CD4-positive, CD25-positive, alpha-beta regulatory T cell (primary cell): ENCODE measurements around the gene LDLRAP1. TPM values are rescaled to one million over a fixed set of nuclear protein-coding genes. Genes with fewer than 3 reads are reported as not detected.

Experiments
- ATAC-seq, 2 donors: fragments of 150-1000 bp; cut with Tn5 transposase; one replicate each; pipeline ENCODE4 v1.10.0; 2021; ENCODE audit warnings: low read depth in 2 of 2, moderate number of reproducible peaks in 2 of 2, moderate library complexity in 1 of 2
- DNase-seq, 3 donors: peaks; one replicate each; pipeline versions ENCODE4 v3.0.0 to v3.0.0-alpha.2; 2012 to 2022; ENCODE audit warnings: mixed read lengths in 1 of 3
- H3K27ac ChIP-seq: one replicate; pipeline ENCODE4 v1.7.0; 2013; ENCODE audit warnings: mild to moderate bottlenecking, low read length; ENCODE audit not compliant: insufficient read depth, poor library complexity, severe bottlenecking
- H3K27me3 ChIP-seq: one replicate; pipeline ENCODE4 v1.7.0; 2013; ENCODE audit warnings: low read length; ENCODE audit not compliant: control insufficient read depth, insufficient read depth
- H3K36me3 ChIP-seq: one replicate; pipeline ENCODE4 v1.7.0; 2013; ENCODE audit warnings: mild to moderate bottlenecking, low read length, moderate library complexity; ENCODE audit not compliant: control insufficient read depth, insufficient read depth
- H3K4me1 ChIP-seq: 2 replicates; pipeline ENCODE4 v1.7.0; 2013; ENCODE audit warnings: mild to moderate bottlenecking, low read length; ENCODE audit not compliant: insufficient read depth, control insufficient read depth, poor library complexity, severe bottlenecking
- H3K4me3 ChIP-seq: one replicate; pipeline ENCODE4 v1.7.0; 2013; ENCODE audit warnings: low read depth, mild to moderate bottlenecking, low read length, moderate library complexity
- H3K9me3 ChIP-seq, 2 experiments: 1 replicate in 1 of 2; 2 replicates in 1 of 2; pipeline ENCODE4 v1.7.0; 2013; ENCODE audit warnings: low read length in 2 of 2, mild to moderate bottlenecking in 1 of 2, moderate library complexity in 1 of 2; ENCODE audit not compliant: control insufficient read depth in 2 of 2
- H3K27ac Mint-ChIP-seq, 3 donors: one replicate each; pipeline ENCODE4 v1.8.0; 2020 to 2022; ENCODE audit warnings: mild to moderate bottlenecking in 3 of 3, mixed read lengths in 3 of 3, moderate library complexity in 2 of 3
- H3K27me3 Mint-ChIP-seq: one replicate; pipeline ENCODE4 v1.8.0; 2022; ENCODE audit warnings: mild to moderate bottlenecking, mixed read lengths
- H3K36me3 Mint-ChIP-seq: one replicate; pipeline ENCODE4 v1.8.0; 2020; ENCODE audit warnings: mixed read lengths
- H3K4me1 Mint-ChIP-seq, 4 donors: one replicate each; pipeline ENCODE4 v1.8.0; 2020 to 2022; ENCODE audit warnings: mixed read lengths in 4 of 4, mild to moderate bottlenecking in 1 of 4
- H3K4me3 Mint-ChIP-seq, 4 donors: one replicate each; pipeline ENCODE4 v1.8.0; 2020 to 2022; ENCODE audit warnings: mild to moderate bottlenecking in 4 of 4, mixed read lengths in 4 of 4, moderate library complexity in 3 of 4
- H3K9me3 Mint-ChIP-seq, 7 donors: one replicate each; pipeline ENCODE4 v1.8.0; 2020 to 2022; ENCODE audit warnings: mixed read lengths in 7 of 7, mild to moderate bottlenecking in 3 of 7, moderate library complexity in 2 of 7
- polyA plus RNA-seq, 4 donors: library from polyadenylated mRNA; unstranded; fragments of 300-500 nt; fragmentation: Illumina TruSeq; gene quantifications; one replicate each; pipeline ENCODE4 v1.2.3, GENCODE V29; 2021
- total RNA-seq: library from RNA; stranded (reverse); gene quantifications from one replicate; pipeline ENCODE4 v1.2.3, GENCODE V29; 2022

The LDLRAP1 gene
- total and polyA plus RNA-seq, 5 donors from 2014 or later, result 98.7 to 326 (median 236) TPM

DNA sequence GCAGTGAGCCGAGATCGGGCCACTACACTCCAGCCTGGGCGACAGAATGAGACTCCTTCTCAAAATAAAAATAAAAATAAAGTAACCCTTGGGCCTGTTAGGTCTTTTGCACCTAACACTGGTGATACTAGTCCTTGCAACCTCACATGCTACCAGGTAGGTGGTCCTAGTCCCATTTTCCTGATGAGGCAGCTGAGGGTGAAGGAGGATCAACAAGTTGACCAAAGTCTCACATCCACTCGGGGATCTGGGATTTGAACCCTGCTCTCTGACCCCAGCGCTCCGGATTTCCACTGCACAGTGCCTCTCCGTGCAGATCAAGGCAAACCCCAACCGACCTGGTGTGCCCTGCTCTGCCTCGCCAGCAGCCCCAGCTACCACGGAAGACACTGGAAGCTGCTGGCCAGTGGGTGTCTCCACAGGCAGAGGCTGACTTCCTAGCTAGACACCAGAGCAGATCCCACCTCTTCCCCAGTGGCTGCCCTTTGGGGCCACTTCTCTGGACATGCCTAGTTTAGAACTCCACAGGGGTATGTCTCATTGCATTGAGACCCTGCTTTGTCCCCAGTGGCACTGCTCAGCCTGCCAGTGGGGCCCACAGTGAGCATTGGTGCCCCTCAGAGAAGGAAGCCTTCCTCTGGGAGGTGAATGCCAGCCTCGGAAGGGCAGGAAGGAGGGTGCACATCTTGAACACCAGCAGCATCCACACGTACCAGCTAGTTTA lies 27.6 kb downstream of the LDLRAP1 start:
- H3K4me3 ChIP-seq, result no peak overlapping the region
- no peak overlapping the region for H3K4me3 Mint-ChIP-seq
- H3K27ac Mint-ChIP-seq, result peak overlapping the region in 1 of 3 donors; percentile 59
- DNase-seq (no peak), ATAC-seq (no peak)
- H3K4me1 ChIP-seq, result peaks cover 35% of the 10 kb centered on the region
- no peak overlapping the region for H3K27ac ChIP-seq
- H3K9me3 ChIP-seq, result no peaks in the 10 kb centered on the region
- H3K27me3 ChIP-seq, result no peaks in the 10 kb centered on the region
- H3K36me3 Mint-ChIP-seq, result peaks cover 13% of the 10 kb centered on the region
- H3K4me1 Mint-ChIP-seq, result peaks cover 8 to 73% (median 21%) of the 10 kb centered on the region in 4 donors
- no peaks in the 10 kb centered on the region for H3K27me3 Mint-ChIP-seq
- H3K36me3 ChIP-seq, result peaks cover 18% of the 10 kb centered on the region
- no peaks in the 10 kb centered on the region for H3K9me3 Mint-ChIP-seq

DNA sequence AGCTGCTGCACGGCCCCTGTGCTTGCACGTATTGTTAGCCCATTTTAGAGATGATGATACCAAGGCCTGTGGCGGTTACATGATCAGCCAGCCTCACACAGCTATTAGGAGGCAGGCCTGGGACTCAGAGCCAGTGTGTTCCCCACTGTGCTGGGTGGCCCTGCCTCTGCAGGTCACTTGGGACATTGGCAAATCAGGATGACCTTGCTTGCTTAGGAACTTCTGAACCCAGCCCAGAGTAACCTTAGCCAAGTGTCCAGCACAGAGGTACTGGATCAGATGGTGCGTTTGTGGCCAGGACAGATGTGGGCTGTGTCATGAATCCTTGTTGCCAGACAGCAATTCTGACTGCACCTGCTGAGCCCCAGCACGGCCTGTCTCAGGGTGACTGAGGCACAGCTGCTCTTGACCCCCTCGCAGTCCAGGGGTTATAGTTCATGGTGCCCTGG lies 28.1 kb downstream of the LDLRAP1 start:
- H3K4me3 Mint-ChIP-seq, result no peak overlapping the region
- DNase-seq (no peak), ATAC-seq (no peak)
- Histone ChIP-seq H3K27me3 (no peaks in the 10 kb centered on the region), H3K9me3 (no peaks in the 10 kb centered on the region), H3K4me1 (peaks cover 29% of the 10 kb centered on the region), H3K4me3 (no peak overlapping the region), H3K27ac (no peak overlapping the region), H3K36me3 (peaks cover 18% of the 10 kb centered on the region)
- H3K27me3 Mint-ChIP-seq, result no peaks in the 10 kb centered on the region
- no peaks in the 10 kb centered on the region for H3K9me3 Mint-ChIP-seq
- H3K4me1 Mint-ChIP-seq, result peaks cover 5 to 67% (median 18%) of the 10 kb centered on the region in 4 donors
- peak overlapping the region in 1 of 3 donors; percentile 59 for H3K27ac Mint-ChIP-seq
- peaks cover 7% of the 10 kb centered on the region for H3K36me3 Mint-ChIP-seq

DNA sequence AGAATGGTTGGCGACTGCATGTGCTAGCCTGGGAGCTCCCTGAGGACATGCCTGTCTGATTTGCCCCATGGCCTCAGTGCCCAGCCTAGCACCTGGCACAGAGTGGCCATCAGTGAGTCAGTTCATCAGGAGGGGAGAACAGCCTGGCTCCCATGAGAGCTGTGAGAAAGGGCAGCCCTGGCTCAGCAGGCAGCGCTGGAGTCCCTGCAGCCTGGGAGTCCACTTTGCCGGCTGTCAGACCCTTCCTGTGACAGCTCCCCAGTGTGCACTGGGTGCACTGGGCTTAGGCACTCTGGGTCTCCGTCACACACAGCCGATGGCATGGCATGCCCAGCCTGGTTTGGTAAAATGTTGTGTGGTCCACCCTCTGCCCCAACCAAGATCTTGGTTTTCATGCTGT lies 28.7 kb downstream of the LDLRAP1 start:
- Histone ChIP-seq H3K36me3 (peaks cover 12% of the 10 kb centered on the region), H3K4me3 (no peak overlapping the region), H3K27me3 (no peaks in the 10 kb centered on the region), H3K9me3 (no peaks in the 10 kb centered on the region), H3K27ac (no peak overlapping the region), H3K4me1 (peaks cover 24% of the 10 kb centered on the region)
- Mint-ChIP-seq H3K4me3 (no peak overlapping the region), H3K9me3 (no peaks in the 10 kb centered on the region), H3K4me1 (peaks cover 5 to 61% (median 18%) of the 10 kb centered on the region in 4 donors), H3K27me3 (no peaks in the 10 kb centered on the region), H3K36me3 (peaks cover 6% of the 10 kb centered on the region), H3K27ac (peak overlapping the region in 2 of 3 donors; percentile 26 to 62)
- DNase-seq (no peak), ATAC-seq (no peak)

DNA sequence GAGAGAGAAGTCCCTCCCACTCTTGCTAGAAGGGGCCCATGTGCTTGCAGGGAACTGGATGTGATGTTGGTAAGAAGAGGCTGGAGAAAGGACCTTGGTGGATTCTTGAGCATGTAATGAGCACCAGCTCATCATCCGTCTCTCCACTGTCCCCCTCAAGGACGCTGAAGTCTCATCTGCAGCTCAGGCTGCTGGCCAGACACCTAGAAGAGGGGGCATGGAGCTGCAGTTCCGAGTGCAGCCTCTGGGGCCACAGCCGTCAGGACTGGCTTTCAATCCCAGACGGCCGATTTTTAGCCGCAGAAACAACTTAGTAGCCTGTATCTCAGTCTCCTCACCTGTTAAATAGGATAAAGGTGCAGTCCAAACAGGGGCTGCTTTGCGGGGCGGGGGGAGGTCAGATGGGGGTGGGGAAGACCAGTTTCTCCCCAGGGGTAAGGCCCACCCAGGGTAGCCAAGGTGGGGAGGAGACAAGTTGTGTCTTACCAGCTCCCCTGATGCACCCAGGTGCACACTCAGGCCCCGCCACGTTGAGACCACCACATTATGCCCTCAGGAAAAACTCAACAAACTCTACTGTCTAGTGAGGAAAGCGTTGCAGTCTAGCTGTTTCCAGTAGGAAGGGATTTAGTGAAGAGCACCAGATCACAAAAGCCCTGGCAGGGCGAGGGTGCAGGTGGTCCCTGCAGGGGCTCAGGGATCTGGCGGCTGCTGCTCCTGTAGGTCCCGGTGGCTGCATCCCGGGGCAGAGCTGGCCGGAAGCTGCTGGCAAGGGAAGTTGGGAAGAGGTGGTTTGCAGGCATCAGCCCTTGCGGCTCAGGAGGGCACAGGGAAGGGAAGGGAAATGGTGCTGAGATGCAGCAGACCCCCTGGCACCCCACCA lies 29.5 kb downstream of the LDLRAP1 start:
- no peaks in the 10 kb centered on the region for H3K9me3 Mint-ChIP-seq
- peaks cover 3% of the 10 kb centered on the region for H3K36me3 Mint-ChIP-seq
- Histone ChIP-seq H3K9me3 (no peaks in the 10 kb centered on the region), H3K27ac (no peak overlapping the region), H3K27me3 (no peaks in the 10 kb centered on the region), H3K4me3 (no peak overlapping the region), H3K36me3 (peaks cover 6% of the 10 kb centered on the region), H3K4me1 (peaks cover 20% of the 10 kb centered on the region)
- H3K27me3 Mint-ChIP-seq, result no peaks in the 10 kb centered on the region
- DNase-seq (peak in 2 of 3 donors; percentile 14 to 56), ATAC-seq (peak; percentile 50 to 62)
- peak overlapping the region in 2 of 4 donors; percentile 65 to 73 for H3K4me3 Mint-ChIP-seq
- H3K27ac Mint-ChIP-seq, result peak overlapping the region in 2 of 3 donors; percentile 26 to 80
- peaks cover 4 to 55% (median 16%) of the 10 kb centered on the region in 4 donors for H3K4me1 Mint-ChIP-seq

DNA sequence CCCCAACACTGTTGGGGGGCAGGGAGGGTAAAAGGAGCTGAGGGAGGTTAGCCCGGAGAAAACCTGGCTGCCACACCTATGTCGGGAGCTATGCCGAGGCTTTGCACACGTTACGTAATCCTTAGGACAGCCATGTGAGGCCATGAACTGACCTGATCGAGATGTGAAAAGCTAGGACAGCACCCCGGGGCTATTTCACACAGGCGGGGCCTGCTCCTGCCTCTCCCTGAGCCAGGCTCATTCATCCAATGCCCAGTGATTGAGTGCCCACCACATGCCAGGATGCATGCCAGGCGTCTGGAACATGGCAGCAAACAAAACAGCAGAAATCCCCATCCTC lies 30.2 kb downstream of the LDLRAP1 start:
- no peaks in the 10 kb centered on the region for H3K9me3 Mint-ChIP-seq
- DNase-seq (no peak), ATAC-seq (no peak)
- H3K27me3 Mint-ChIP-seq, result no peaks in the 10 kb centered on the region
- H3K27ac Mint-ChIP-seq, result no peak overlapping the region
- Histone ChIP-seq H3K27me3 (no peaks in the 10 kb centered on the region), H3K36me3 (peaks cover 3% of the 10 kb centered on the region), H3K4me3 (no peak overlapping the region), H3K9me3 (no peaks in the 10 kb centered on the region), H3K27ac (no peak overlapping the region), H3K4me1 (peaks cover 15% of the 10 kb centered on the region)
- H3K4me3 Mint-ChIP-seq, result no peak overlapping the region
- H3K36me3 Mint-ChIP-seq, result no peaks in the 10 kb centered on the region
- H3K4me1 Mint-ChIP-seq, result peaks cover 0 to 48% (median 13%) of the 10 kb centered on the region in 4 donors

DNA sequence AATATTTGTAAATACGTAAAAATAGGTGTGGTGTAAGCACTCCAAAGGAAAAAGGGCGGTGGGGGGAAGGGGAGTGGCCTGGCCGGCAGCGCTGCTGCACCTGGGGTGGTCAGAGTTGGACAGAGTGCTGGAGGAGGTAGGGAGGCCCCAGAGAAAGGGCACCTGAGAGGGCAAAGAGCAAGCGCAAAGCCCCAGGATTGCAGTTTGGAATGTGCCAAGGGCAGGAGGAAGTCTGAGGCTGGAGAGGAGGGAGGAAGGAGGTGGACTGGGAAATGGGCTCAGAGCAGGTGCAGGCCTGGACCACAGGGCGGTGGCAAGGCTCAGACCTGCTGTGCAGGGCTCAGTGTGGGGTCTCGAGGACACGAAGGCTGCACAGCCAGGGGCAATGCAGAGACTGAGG lies 30.6 kb downstream of the LDLRAP1 start:
- Mint-ChIP-seq H3K4me1 (peaks cover 0 to 47% (median 13%) of the 10 kb centered on the region in 4 donors), H3K36me3 (peaks cover 1% of the 10 kb centered on the region), H3K4me3 (no peak overlapping the region), H3K27me3 (no peaks in the 10 kb centered on the region), H3K27ac (no peak overlapping the region), H3K9me3 (no peaks in the 10 kb centered on the region)
- Histone ChIP-seq H3K36me3 (peaks cover 3% of the 10 kb centered on the region), H3K27me3 (no peaks in the 10 kb centered on the region), H3K4me3 (no peak overlapping the region), H3K27ac (no peak overlapping the region), H3K4me1 (peaks cover 15% of the 10 kb centered on the region), H3K9me3 (no peaks in the 10 kb centered on the region)
- DNase-seq (no peak), ATAC-seq (no peak)

DNA sequence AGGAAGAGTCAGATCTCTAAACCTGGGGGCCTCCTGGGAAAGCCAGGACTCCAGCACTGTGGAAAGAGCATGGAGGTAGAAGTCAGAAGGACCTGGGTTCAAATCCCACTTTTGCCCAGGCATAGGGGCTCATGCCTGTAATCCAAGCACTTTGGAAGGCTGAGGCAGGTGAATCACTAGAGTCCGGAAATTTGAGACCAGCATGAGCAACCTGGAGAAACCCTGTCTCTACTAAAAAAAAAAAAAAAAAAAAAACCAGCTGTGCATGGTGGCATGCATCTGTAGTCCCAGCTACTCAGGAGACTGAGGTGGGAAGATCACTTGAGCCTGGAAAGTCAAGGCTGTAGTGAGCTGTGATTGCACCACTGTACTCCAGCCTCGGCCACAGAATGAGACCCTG lies 31.8 kb downstream of the LDLRAP1 start:
- H3K9me3 ChIP-seq, result no peaks in the 10 kb centered on the region
- H3K4me1 Mint-ChIP-seq, result peaks cover 0 to 38% (median 10%) of the 10 kb centered on the region in 4 donors
- no peaks in the 10 kb centered on the region for H3K27me3 ChIP-seq
- H3K27me3 Mint-ChIP-seq, result no peaks in the 10 kb centered on the region
- H3K4me3 ChIP-seq, result no peak overlapping the region
- peak overlapping the region in 2 of 3 donors; percentile 32 to 49 for H3K27ac Mint-ChIP-seq
- no peaks in the 10 kb centered on the region for H3K9me3 Mint-ChIP-seq
- H3K36me3 ChIP-seq, result no peaks in the 10 kb centered on the region
- DNase-seq (no peak), ATAC-seq (no peak)
- no peak overlapping the region for H3K4me3 Mint-ChIP-seq
- H3K36me3 Mint-ChIP-seq, result peaks cover 4% of the 10 kb centered on the region
- no peak overlapping the region for H3K27ac ChIP-seq
- peaks cover 9% of the 10 kb centered on the region for H3K4me1 ChIP-seq
